ENCODE measurements around the gene CAB39. TPM values are rescaled to one million over a fixed set of nuclear protein-coding genes. Genes with fewer than 3 reads are reported as not detected.
"Not testable (repeated sequence)": the region's sequence is repeated elsewhere in the genome, so short reads cannot be mapped to it uniquely, and the experiment has no call there.

CAB39 gene
- polyA plus RNA-seq, 3 donors, result 74.5 to 85.7 (median 78.1) TPM

- no peak for DNase-seq
Observed at GRCh38 chr2:230678451-230678850, 34.2 kb upstream of the CAB39 start.

- no peak for DNase-seq
Observed at GRCh38 chr2:230680463-230681170, 32.0 kb upstream of the CAB39 start.

- DNase-seq, result no peak
Observed at GRCh38 chr2:230681171-230681545, 31.5 kb upstream of the CAB39 start.

- DNase-seq, result no peak
Observed at GRCh38 chr2:230682546-230682945, 30.1 kb upstream of the CAB39 start.

- DNase-seq, result no peak
Observed at GRCh38 chr2:230684270-230685168, 28.1 kb upstream of the CAB39 start.

- DNase-seq, result no peak
Observed at GRCh38 chr2:230685178-230685577, 27.5 kb upstream of the CAB39 start.

GRCh38 chr2:230687498-230687897 lies 25.1 kb upstream of the CAB39 start:
- DNase-seq, result no peak

GRCh38 chr2:230688490-230688889 lies 24.2 kb upstream of the CAB39 start:
- no peak for DNase-seq

GRCh38 chr2:230690439-230690838 lies 22.2 kb upstream of the CAB39 start:
- DNase-seq, result no peak

- peak; percentile 54 for DNase-seq
Observed at GRCh38 chr2:230691005-230691647, 21.5 kb upstream of the CAB39 start.

- DNase-seq, result no peak
Observed at GRCh38 chr2:230692760-230693159, 19.9 kb upstream of the CAB39 start.

- no peak for DNase-seq
Observed at GRCh38 chr2:230693411-230693810, 19.2 kb upstream of the CAB39 start.

- DNase-seq, result no peak
Observed at GRCh38 chr2:230694241-230694640, 18.4 kb upstream of the CAB39 start.

- DNase-seq, result no peak
Observed at GRCh38 chr2:230695551-230695950, 17.1 kb upstream of the CAB39 start.

- no peak for DNase-seq
Observed at GRCh38 chr2:230696670-230697069, 16.0 kb upstream of the CAB39 start.

- DNase-seq, result no peak
Observed at GRCh38 chr2:230697676-230698075, 15.0 kb upstream of the CAB39 start.

- DNase-seq, result not testable (repeated sequence)
Observed at GRCh38 chr2:230698753-230699152, 13.9 kb upstream of the CAB39 start.

GRCh38 chr2:230700447-230700846 lies 12.2 kb upstream of the CAB39 start:
- DNase-seq, result no peak

GRCh38 chr2:230701308-230701707 lies 11.3 kb upstream of the CAB39 start:
- DNase-seq, result no peak

GRCh38 chr2:230702457-230702856 lies 10.2 kb upstream of the CAB39 start:
- not testable (repeated sequence) for DNase-seq

- no peak for DNase-seq
Observed at GRCh38 chr2:230703514-230703913, 9.1 kb upstream of the CAB39 start.

GRCh38 chr2:230706053-230706521 lies 6.6 kb upstream of the CAB39 start:
- no peak for DNase-seq

GRCh38 chr2:230706966-230707365 lies 5.7 kb upstream of the CAB39 start:
- no peak for DNase-seq

All from renal pelvis (tissue), 4 donors.